Stimulated activated CD8-positive, alpha-beta memory T cell treated with anti-CD3 and anti-CD28 coated beads, Interleukin-15, amount 100 ng/mL, for 4 hours (primary cell): Measurements from ENCODE around the gene ADGRV1.
"Not testable (repeated sequence)": the region's sequence is repeated elsewhere in the genome, so short reads cannot be mapped to it uniquely, and the experiment has no call there.

ENCODE experiments used
- DNase-seq, 2 donors: peaks; one replicate each; pipeline ENCODE4 v3.0.0-alpha.2; 2020; ENCODE audit warnings: low read depth in 2 of 2

The ADGRV1 gene

GRCh38 chr5:91026466-91026865, 467.9 kb downstream of the ADGRV1 start:
- no peak for DNase-seq

- DNase-seq = no peak
Measured at GRCh38 chr5:91027405-91028139, 469.0 kb downstream of the ADGRV1 start.

- DNase-seq = no peak
Measured at GRCh38 chr5:91028499-91028956, 469.9 kb downstream of the ADGRV1 start.

GRCh38 chr5:91030521-91031401, 472.2 kb downstream of the ADGRV1 start:
- no peak for DNase-seq

GRCh38 chr5:91031402-91031752, 472.8 kb downstream of the ADGRV1 start:
- DNase-seq = no peak

- no peak for DNase-seq
Measured at GRCh38 chr5:91032125-91032524, 473.5 kb downstream of the ADGRV1 start.

- DNase-seq = no peak
Measured at GRCh38 chr5:91033370-91033769, 474.8 kb downstream of the ADGRV1 start.

- DNase-seq = no peak
Measured at GRCh38 chr5:91038180-91038808, 479.7 kb downstream of the ADGRV1 start.

GRCh38 chr5:91041132-91041531, 482.5 kb downstream of the ADGRV1 start:
- not testable (repeated sequence) for DNase-seq

- DNase-seq = no peak
Measured at GRCh38 chr5:91042247-91042935, 483.8 kb downstream of the ADGRV1 start.

GRCh38 chr5:91042936-91043255, 484.3 kb downstream of the ADGRV1 start:
- no peak for DNase-seq

GRCh38 chr5:91048073-91048472, 489.5 kb downstream of the ADGRV1 start:
- no peak for DNase-seq

GRCh38 chr5:91049112-91049511, 490.5 kb downstream of the ADGRV1 start:
- DNase-seq = no peak

- DNase-seq = no peak
Measured at GRCh38 chr5:91049800-91050199, 491.2 kb downstream of the ADGRV1 start.

GRCh38 chr5:91052411-91052810, 493.8 kb downstream of the ADGRV1 start:
- DNase-seq = not testable (repeated sequence)

- no peak for DNase-seq
Measured at GRCh38 chr5:91052977-91053740, 494.6 kb downstream of the ADGRV1 start.

GRCh38 chr5:91053741-91054025, 495.1 kb downstream of the ADGRV1 start:
- no peak for DNase-seq

- DNase-seq = no peak
Measured at GRCh38 chr5:91058155-91058554, 499.6 kb downstream of the ADGRV1 start.

- DNase-seq = no peak
Measured at GRCh38 chr5:91058575-91058974, 500.0 kb downstream of the ADGRV1 start.

GRCh38 chr5:91059409-91059808, 500.8 kb downstream of the ADGRV1 start:
- DNase-seq = no peak

- no peak for DNase-seq
Measured at GRCh38 chr5:91061094-91061493, 502.5 kb downstream of the ADGRV1 start.
